GM12865 (cell line): ENCODE measurements around the gene SH3BP5.

Experiments
- DNase-seq: peaks from one replicate; pipeline ENCODE4 v3.0.0; 2010; ENCODE audit warnings: low read depth
- H3K4me3 ChIP-seq: 2 replicates; pipeline ENCODE4 v1.5.1; 2011; ENCODE audit warnings: mild to moderate bottlenecking, low read depth, low read length, control low read depth
- CTCF ChIP-seq: IDR thresholded peaks from 2 replicates; pipeline ENCODE4 v1.5.1; 2011; ENCODE audit warnings: low read length, control low read depth, low read depth, inconsistent platforms; ENCODE audit not compliant: insufficient read depth; ENCODE audit errors: missing control alignments

Gene SH3BP5

GRCh38 chr3:15318661-15319060, 13.7 kb downstream of the SH3BP5 start:
- DNase-seq: no peak
- TF ChIP-seq CTCF: no peak
- no peak overlapping the region for H3K4me3 ChIP-seq

GRCh38 chr3:15316998-15317435, 15.4 kb downstream of the SH3BP5 start:
- no peak for TF ChIP-seq CTCF
- no peak for DNase-seq
- no peak overlapping the region for H3K4me3 ChIP-seq

- H3K4me3 ChIP-seq: no peak overlapping the region
- no peak for DNase-seq
- no peak for TF ChIP-seq CTCF
Measured at GRCh38 chr3:15315003-15315402, 17.4 kb downstream of the SH3BP5 start.

GRCh38 chr3:15314276-15314675, 18.1 kb downstream of the SH3BP5 start:
- DNase-seq: no peak
- TF ChIP-seq CTCF: no peak
- no peak overlapping the region for H3K4me3 ChIP-seq

- no peak for DNase-seq
- H3K4me3 ChIP-seq: no peak overlapping the region
- TF ChIP-seq CTCF: no peak
Measured at GRCh38 chr3:15313461-15313860, 18.9 kb downstream of the SH3BP5 start.

- no peak for TF ChIP-seq CTCF
- H3K4me3 ChIP-seq: no peak overlapping the region
- no peak for DNase-seq
Measured at GRCh38 chr3:15312550-15312949, 19.8 kb downstream of the SH3BP5 start.
